Inflammatory macrophage treated with lipopolysaccharide for 4 hours (primary cell): ENCODE measurements around the gene ADAT3.
A peak's percentile ranks its signal among the peaks of the same experiment; 100 is the strongest.
"Not testable (repeated sequence)": the region's sequence is repeated elsewhere in the genome, so short reads cannot be mapped to it uniquely, and the experiment has no call there.

Experiments
- DNase-seq: peaks from one replicate; pipeline ENCODE4 v3.0.0-alpha.2; 2020

The ADAT3 gene

GRCh38 chr19:1867349-1867724, 37.9 kb upstream of the ADAT3 start:
- no peak for DNase-seq

- no peak for DNase-seq
Observed at GRCh38 chr19:1868971-1869370, 36.2 kb upstream of the ADAT3 start.

- no peak for DNase-seq
Observed at GRCh38 chr19:1871140-1871597, 34.0 kb upstream of the ADAT3 start.

GRCh38 chr19:1871630-1872029, 33.6 kb upstream of the ADAT3 start:
- DNase-seq = no peak

GRCh38 chr19:1872807-1873523, 32.2 kb upstream of the ADAT3 start:
- no peak for DNase-seq

GRCh38 chr19:1873524-1874473, 31.4 kb upstream of the ADAT3 start:
- no peak for DNase-seq

GRCh38 chr19:1874554-1875185, 30.5 kb upstream of the ADAT3 start:
- peak; percentile 61 for DNase-seq

- not testable (repeated sequence) for DNase-seq
Observed at GRCh38 chr19:1875265-1875645, 29.9 kb upstream of the ADAT3 start.

- DNase-seq = peak; percentile 93
Observed at GRCh38 chr19:1875646-1876495, 29.3 kb upstream of the ADAT3 start.

GRCh38 chr19:1876496-1877279, 28.5 kb upstream of the ADAT3 start:
- not testable (repeated sequence) for DNase-seq

- DNase-seq = not testable (repeated sequence)
Observed at GRCh38 chr19:1877280-1877660, 27.9 kb upstream of the ADAT3 start.

- DNase-seq = not testable (repeated sequence)
Observed at GRCh38 chr19:1878583-1878982, 26.6 kb upstream of the ADAT3 start.

- DNase-seq = not testable (repeated sequence)
Observed at GRCh38 chr19:1879982-1880381, 25.2 kb upstream of the ADAT3 start.

- DNase-seq = no peak
Observed at GRCh38 chr19:1880611-1881392, 24.4 kb upstream of the ADAT3 start.

GRCh38 chr19:1881393-1882088, 23.7 kb upstream of the ADAT3 start:
- DNase-seq = not testable (repeated sequence)

- DNase-seq = no peak
Observed at GRCh38 chr19:1882089-1882785, 23.0 kb upstream of the ADAT3 start.

- no peak for DNase-seq
Observed at GRCh38 chr19:1882786-1883692, 22.2 kb upstream of the ADAT3 start.

- DNase-seq = no peak
Observed at GRCh38 chr19:1883784-1884183, 21.4 kb upstream of the ADAT3 start.
